T47D (cell line): ENCODE data around the gene ZBTB7B.

Experiments used
- DNase-seq, 2 experiments: peaks; one replicate each; pipeline versions ENCODE4 v3.0.0 to v3.0.0-alpha.2; 2011 to 2012; ENCODE audit warnings: low read depth in 1 of 2, low spot score in 1 of 2
- JUND ChIP-seq: IDR thresholded peaks from 2 replicates; pipeline ENCODE4 v1.6.1; 2012; ENCODE audit warnings: low read depth
- in situ Hi-C: cut with HindIII; loops from 2 replicates; pipeline ENCODE4 v1.10.0; 2016; ENCODE audit warnings: low sequenced_read_pairs, low pct_unique_long_range_greater_than_20kb

The ZBTB7B gene

DNA sequence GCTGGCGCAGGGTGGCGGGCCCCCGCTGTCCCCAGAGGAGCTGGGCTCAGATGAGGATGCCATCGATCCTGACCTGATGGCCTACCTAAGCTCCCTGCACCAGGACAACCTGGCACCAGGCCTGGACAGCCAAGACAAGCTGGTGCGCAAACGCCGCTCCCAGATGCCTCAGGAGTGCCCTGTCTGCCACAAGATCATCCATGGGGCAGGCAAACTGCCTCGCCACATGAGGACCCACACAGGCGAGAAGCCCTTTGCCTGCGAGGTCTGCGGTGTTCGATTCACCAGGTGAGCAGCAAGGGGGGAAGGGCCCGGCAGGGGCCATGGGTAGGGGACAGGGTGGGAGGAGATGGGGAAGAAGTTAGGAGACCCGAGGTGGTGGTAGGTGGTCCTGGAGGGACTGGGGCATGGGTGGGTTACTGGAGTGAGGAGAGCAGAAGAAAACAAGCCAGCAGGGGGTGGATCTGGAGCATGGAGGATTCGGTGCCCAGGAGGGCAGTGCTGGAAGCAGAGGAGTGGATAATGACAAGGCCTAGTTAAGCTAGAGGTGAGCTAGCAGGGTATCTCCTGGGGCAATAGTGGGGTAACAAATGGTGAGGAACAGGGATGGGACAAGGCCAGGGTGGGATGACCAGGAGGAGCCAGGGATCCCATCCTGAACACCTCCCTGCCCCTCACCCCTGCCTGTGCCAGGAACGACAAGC is 13.1 kb downstream of the ZBTB7B start:
- in situ Hi-C loops = no loop called here
- DNase-seq = no peak
- no peak for TF ChIP-seq JUND

- DNase-seq = no peak
- in situ Hi-C loops = no loop called here
- no peak for TF ChIP-seq JUND
Observed at GRCh38 chr1:155016231-155016831, 13.7 kb downstream of the ZBTB7B start.

DNA sequence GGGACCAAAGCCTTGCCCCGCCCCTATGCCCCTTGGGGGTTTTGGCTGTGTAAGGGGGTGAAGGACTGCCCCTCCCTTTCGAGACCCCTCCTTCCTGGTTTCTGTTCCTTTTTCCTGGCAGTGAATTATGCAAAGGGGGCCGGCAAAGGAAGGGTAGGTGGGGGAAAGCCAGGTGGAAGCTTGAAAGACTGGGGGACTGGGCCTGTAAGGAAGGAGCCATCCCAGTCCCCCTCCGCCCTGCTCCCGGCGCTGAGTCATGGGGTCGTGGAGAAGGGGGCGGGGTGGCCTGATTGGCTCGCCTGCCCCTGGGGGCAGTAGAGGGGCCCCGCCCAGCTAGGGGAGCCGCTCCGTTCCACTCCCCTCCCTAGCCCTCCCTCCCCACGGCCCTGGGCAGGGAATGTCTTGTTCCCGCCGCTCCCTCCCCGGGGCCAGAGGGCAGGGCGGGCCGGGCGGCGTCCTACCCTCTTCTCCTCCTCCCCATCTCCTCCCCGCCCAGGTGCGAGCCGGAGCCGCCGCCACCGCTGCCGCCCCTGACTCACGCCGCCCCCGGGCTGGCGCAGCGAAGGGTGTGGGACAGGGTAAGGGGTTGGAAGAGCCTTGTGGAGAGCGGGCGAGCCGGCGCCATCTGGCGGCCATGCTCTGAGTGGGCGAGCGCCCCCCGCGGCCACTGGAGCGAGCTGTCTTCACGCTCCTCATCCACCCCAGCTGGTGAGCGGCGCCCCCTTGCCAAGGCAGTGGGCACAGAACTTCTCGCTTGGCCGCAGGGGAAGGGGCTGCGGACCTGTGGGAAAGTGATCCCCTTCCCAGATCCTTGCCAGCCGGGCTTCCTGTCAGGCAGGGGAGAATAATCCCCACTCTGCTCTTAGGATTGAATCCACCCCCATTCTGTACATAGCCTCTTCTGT is 14.7 kb downstream of the ZBTB7B start:
- DNase-seq = peak; percentile 65 to 95
- in situ Hi-C loops = no loop called here
- TF ChIP-seq JUND = no peak

GRCh38 chr1:155017946-155018316 is 15.3 kb downstream of the ZBTB7B start:
- TF ChIP-seq JUND = no peak
- no peak for DNase-seq
- in situ Hi-C loops = no loop called here

- DNase-seq = no peak
- in situ Hi-C loops = no loop called here
- TF ChIP-seq JUND = no peak
Observed at GRCh38 chr1:155018617-155019348, 16.2 kb downstream of the ZBTB7B start.

DNA sequence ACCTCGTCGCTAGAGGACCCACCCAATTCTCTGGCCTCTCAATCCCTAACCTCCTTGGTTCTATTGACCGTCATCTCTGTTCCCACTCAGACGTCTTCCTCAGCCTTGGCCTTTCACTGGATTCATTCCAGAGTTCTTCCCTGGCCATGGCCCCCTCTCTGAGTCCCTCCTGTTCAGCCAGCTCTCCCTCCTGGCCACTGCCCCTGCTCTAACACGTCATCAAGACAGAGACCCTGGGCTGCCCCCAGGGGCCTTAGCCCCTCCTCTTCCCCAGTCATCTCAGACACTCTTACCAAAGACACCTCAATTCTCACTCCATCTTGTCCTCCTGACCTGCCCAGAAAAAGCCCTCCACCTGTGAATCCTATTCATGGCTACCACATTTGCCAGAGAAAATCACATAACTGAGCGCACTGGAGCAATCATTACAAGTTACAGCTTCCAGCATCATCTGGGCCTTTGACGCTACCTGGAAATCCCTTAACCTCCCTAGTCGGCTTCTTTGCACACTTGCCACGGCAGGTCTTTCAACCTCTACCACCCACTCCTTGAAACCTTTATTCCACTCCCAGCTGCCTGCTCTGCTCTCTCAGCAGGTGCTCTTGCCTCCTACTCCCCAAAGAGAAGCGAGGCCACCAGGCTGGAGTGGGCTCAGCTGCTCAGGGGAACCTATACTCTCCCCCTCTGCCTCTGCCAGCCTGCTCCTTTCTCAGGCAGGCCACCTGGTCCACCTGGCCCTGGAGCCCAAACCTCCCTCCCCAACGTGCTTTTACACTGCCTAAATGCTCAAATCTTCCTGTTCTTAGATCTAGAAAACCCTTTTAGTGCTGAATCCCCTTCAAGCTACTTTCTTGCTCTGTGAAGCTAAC is 17.0 kb downstream of the ZBTB7B start:
- no peak for TF ChIP-seq JUND
- DNase-seq = no peak
- in situ Hi-C loops = no loop called here

DNA sequence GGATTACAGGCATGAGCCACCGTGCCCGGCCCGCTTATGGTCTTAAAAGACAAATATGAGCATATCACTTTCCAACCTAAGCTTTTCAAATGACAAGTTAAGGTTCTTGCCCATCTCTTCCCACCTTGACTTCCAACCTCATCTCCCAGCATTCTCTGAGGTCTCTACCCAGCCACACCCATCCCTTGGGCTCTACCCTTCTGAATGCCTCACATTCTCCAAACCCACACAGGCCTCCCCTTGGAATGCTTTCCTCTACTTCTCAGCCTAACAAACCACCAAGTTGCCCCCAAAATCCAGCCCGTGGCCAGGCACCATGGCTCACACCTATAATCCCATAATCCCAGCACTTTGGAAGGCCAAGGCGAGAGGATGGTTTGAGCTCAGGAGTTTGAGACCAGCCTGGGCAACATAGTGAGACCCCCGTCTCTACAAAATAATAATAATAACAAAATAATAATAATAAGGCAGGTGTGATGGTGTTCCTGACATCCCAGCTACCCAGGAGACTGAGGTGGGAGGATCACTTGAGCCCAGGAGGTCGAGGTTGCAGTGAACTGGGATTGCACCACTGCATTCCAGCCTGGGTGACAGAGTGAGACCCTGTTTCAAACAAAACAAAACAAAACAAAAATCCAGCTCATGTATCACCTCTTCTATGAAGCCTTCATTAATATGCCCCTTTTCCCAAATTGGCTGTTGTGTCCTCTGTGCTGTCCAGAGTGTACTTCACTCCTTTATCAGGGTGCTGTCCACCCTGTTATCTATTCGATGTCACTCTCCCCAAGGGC is 19.7 kb downstream of the ZBTB7B start:
- in situ Hi-C loops = no loop called here
- no peak for TF ChIP-seq JUND
- DNase-seq = no peak

- no peak for TF ChIP-seq JUND
- in situ Hi-C loops = no loop called here
- peak in 1 of 2 experiments; percentile 57 for DNase-seq
Observed at GRCh38 chr1:155022927-155023236, 20.3 kb downstream of the ZBTB7B start.

DNA sequence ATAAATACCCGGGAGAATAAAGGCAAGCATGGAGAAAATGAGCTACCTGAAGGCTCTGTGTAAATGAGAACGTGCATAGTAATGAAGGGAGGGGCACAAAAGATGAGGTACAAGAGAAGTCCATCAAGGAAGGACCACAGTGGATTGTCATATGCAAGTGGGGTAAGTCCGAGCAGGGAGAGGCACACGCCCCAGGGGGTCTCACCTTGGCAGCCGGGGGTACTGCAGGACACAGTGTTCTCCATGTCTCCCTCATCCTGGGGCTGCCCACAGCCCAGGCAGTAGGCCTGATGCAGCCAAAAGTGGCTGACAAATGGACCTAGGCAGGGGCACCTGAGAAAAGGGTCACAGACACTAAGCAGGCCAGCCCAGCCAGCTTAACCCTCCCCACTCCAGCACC is 21.0 kb downstream of the ZBTB7B start:
- no peak for TF ChIP-seq JUND
- in situ Hi-C loops = no loop called here
- DNase-seq = no peak

DNA sequence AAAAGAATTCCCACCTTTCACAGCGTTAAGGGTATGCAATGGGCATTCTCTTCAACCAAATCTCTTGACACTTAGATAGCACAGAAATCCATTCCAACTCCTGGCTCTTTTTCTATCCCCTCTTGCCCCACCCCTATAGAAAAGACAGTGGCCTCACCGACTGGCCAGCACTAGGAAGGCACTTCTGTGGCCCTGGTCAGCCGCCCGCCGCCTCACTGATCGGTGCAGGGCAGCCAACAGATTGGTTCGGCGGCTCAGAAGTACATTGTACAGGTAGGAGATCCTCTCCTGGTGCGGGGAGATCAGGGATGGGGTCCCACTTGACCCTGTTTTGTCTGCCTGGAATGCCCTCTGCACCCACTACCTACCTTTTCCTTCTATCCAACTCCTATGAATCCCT is 21.7 kb downstream of the ZBTB7B start:
- DNase-seq = no peak
- in situ Hi-C loops = no loop called here
- TF ChIP-seq JUND = no peak

DNA sequence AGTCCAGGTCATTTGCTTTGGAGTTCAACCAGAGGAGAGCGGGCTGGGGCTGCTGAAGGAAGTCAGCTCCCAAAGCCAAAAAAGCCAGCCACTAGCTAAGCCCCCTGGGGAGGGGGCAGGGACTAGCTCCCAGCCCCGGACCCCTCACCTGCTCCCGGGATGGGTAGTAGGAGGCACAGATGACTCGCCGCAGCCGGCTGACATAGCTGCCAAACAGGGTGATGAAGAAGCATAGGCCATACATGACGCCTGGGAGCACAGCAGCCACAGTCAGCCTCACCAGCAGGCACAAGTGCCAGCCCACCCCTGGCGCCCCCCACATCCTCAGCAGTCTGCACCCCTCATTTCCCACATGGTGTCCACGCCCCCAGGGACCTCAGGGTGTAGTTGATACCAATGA is 23.6 kb downstream of the ZBTB7B start:
- in situ Hi-C loops = no loop called here
- DNase-seq = no peak
- no peak for TF ChIP-seq JUND

- in situ Hi-C loops = no loop called here
- no peak for TF ChIP-seq JUND
- no peak for DNase-seq
Observed at GRCh38 chr1:155026588-155026987, 24.0 kb downstream of the ZBTB7B start.
